Measurements from ENCODE around the gene CHRNB2. TPM values are rescaled to one million over a fixed set of nuclear protein-coding genes. Genes with fewer than 3 reads are reported as not detected.

Gene CHRNB2
- under 1 TPM in 5 of 6 experiments, not detected in 1; 0.05 to 0.09 (median 0.07) TPM for total RNA-seq (2021; fragmentation: NEBNext Ultra II Directional; extraction: Animal tissue kit (Norgen Biotek cat#: 25700))
- long read RNA-seq = 0 reads

- Mint-ChIP-seq H3K36me3 (ENCODE audit: low read depth) (no peaks in the 10 kb centered on the region), H3K4me3 (no peak within 1 kb of the TSS), H3K27ac (no peak within 1 kb of the TSS), H3K9me3 (no peaks in the 10 kb centered on the region; the same call in 1 of the 2 replicates), H3K27me3 (ENCODE audit: insufficient read depth) (peaks cover 37% of the 10 kb centered on the region), H3K4me1 (ENCODE audit: low read depth) (no peaks in the 10 kb centered on the region)
- no peak for DNase-seq
- TF ChIP-seq CTCF (IDR thresholded peaks at IDR 0.05) = no peak
Measured at GRCh38 chr1:154567386-154568156, at the start of gene CHRNB2. Gene CHRNB2 (plus strand): TSS chr1:154567778. CDS start chr1:154568045, 267 bp downstream.

- no peaks in the 10 kb centered on the region for H3K9me3 Mint-ChIP-seq
- H3K36me3 Mint-ChIP-seq (ENCODE audit: low read depth) = no peaks in the 10 kb centered on the region
- H3K27me3 Mint-ChIP-seq (ENCODE audit: insufficient read depth) = peaks cover 57% of the 10 kb centered on the region
- no peak for TF ChIP-seq CTCF (IDR thresholded peaks at IDR 0.05)
- no peak overlapping the region for H3K4me3 Mint-ChIP-seq
- no peaks in the 10 kb centered on the region for H3K4me1 Mint-ChIP-seq (ENCODE audit: low read depth)
- DNase-seq = no peak
- H3K27ac Mint-ChIP-seq = no peak overlapping the region
Measured at GRCh38 chr1:154519591-154519991, 48.0 kb upstream of the CHRNB2 start.

- Mint-ChIP-seq H3K4me3 (no peak overlapping the region), H3K4me1 (ENCODE audit: low read depth) (no peaks in the 10 kb centered on the region), H3K36me3 (ENCODE audit: low read depth) (no peaks in the 10 kb centered on the region), H3K27ac (no peak overlapping the region), H3K27me3 (ENCODE audit: insufficient read depth) (peaks cover 58% of the 10 kb centered on the region), H3K9me3 (no peaks in the 10 kb centered on the region)
- DNase-seq = no peak
- TF ChIP-seq CTCF (IDR thresholded peaks at IDR 0.05) = no peak
Measured at GRCh38 chr1:154520333-154520732, 47.2 kb upstream of the CHRNB2 start.

- DNase-seq = no peak
- Mint-ChIP-seq H3K27me3 (ENCODE audit: insufficient read depth) (peaks cover 50% of the 10 kb centered on the region), H3K9me3 (no peaks in the 10 kb centered on the region), H3K4me1 (ENCODE audit: low read depth) (no peaks in the 10 kb centered on the region), H3K36me3 (ENCODE audit: low read depth) (no peaks in the 10 kb centered on the region), H3K4me3 (no peak overlapping the region), H3K27ac (no peak overlapping the region)
- TF ChIP-seq CTCF (IDR thresholded peaks at IDR 0.05) = no peak
Measured at GRCh38 chr1:154521695-154522094, 45.9 kb upstream of the CHRNB2 start.

GRCh38 chr1:154524881-154525280 lies 42.7 kb upstream of the CHRNB2 start:
- peaks cover 48% of the 10 kb centered on the region for H3K27me3 Mint-ChIP-seq (ENCODE audit: insufficient read depth)
- no peaks in the 10 kb centered on the region for H3K36me3 Mint-ChIP-seq (ENCODE audit: low read depth)
- no peaks in the 10 kb centered on the region for H3K4me1 Mint-ChIP-seq (ENCODE audit: low read depth)
- DNase-seq = no peak
- no peak for TF ChIP-seq CTCF (IDR thresholded peaks at IDR 0.05)
- H3K4me3 Mint-ChIP-seq = no peak overlapping the region
- H3K9me3 Mint-ChIP-seq = no peaks in the 10 kb centered on the region
- no peak overlapping the region for H3K27ac Mint-ChIP-seq
